Suprapubic skin (tissue), 4 donors: ENCODE data around the gene FAF1.

ENCODE experiments used
- POLR2A ChIP-seq, 2 donors: fragments of 450-650 bp; IDR thresholded peaks; one replicate each; pipeline ENCODE4 v1.6.1; 2017; ENCODE audit warnings: antibody characterized with exemption in 2 of 2, mild to moderate bottlenecking in 2 of 2, moderate library complexity in 2 of 2
- POLR2AphosphoS5 ChIP-seq, 3 donors: sonication (generic); formaldehyde crosslinking; IDR thresholded peaks; one replicate each; pipeline ENCODE4 v1.6.1; 2017; ENCODE audit warnings: antibody characterized with exemption in 3 of 3
- TF ChIP-seq, protein P1 (sequence below), 2 donors: fragments of 200-600 bp in 1 of 2; fragments of 450-650 bp in 1 of 2; sonication (generic) in 1 of 2; IDR thresholded peaks; one replicate each; pipeline ENCODE4 v1.5.1; 2016 to 2019; ENCODE audit warnings: antibody characterized with exemption in 2 of 2, mild to moderate bottlenecking in 1 of 2, moderate library complexity in 1 of 2

DNA sequence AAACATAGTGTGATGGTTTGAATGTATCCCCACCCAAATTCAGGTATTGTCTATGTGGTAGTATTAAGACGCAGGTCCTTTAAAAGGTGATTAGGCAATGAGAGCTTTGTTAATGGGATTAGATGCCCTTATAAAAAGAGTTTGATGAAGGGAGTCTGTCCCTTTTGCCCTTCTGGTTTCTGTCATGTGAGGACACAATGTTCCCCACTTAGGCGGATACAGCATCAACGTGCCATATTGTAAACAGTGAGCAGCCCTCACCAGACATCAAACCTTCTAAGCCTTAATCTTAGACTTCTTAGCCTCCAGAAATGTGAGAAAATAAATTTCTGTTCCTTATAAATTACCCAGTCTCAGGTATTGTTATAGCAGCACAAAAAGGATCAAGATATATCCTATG lies 172.8 kb downstream of the FAF1 start:
- TF ChIP-seq POLR2A (IDR thresholded peaks at IDR 0.05) (no peak), POLR2AphosphoS5 (IDR thresholded peaks at IDR 0.05) (no peak)
- TF ChIP-seq, protein P1, sequence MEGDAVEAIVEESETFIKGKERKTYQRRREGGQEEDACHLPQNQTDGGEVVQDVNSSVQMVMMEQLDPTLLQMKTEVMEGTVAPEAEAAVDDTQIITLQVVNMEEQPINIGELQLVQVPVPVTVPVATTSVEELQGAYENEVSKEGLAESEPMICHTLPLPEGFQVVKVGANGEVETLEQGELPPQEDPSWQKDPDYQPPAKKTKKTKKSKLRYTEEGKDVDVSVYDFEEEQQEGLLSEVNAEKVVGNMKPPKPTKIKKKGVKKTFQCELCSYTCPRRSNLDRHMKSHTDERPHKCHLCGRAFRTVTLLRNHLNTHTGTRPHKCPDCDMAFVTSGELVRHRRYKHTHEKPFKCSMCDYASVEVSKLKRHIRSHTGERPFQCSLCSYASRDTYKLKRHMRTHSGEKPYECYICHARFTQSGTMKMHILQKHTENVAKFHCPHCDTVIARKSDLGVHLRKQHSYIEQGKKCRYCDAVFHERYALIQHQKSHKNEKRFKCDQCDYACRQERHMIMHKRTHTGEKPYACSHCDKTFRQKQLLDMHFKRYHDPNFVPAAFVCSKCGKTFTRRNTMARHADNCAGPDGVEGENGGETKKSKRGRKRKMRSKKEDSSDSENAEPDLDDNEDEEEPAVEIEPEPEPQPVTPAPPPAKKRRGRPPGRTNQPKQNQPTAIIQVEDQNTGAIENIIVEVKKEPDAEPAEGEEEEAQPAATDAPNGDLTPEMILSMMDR (IDR thresholded peaks at IDR 0.05), result no peak
